PC-3 (cell line): ENCODE data around the gene PLA2G4A. TPM values are rescaled to one million over a fixed set of nuclear protein-coding genes. Genes with fewer than 3 reads are reported as not detected.
A peak's percentile ranks its signal among the peaks of the same experiment; 100 is the strongest.
"Not testable (repeated sequence)": the region's sequence is repeated elsewhere in the genome, so short reads cannot be mapped to it uniquely, and the experiment has no call there.

Experiments
- ATAC-seq: fragments of 200-7000 bp; cut with Tn5 transposase; 2 replicates; pipeline ENCODE4 v1.9.1; 2020; ENCODE audit warnings: mild to moderate bottlenecking, moderate library complexity
- BruUV-seq: library from RNA; stranded (reverse); fragments of 400-500 nt; replicated peaks from 2 replicates; lab custom pipeline; 2021; lab: Mats Ljungman, UMichigan
- CTCF ChIA-PET: fragments of 300-600 bp; sonication (Branson Sonifier 250); formaldehyde crosslinking; loops from one replicate; lab custom pipeline; 2022; ENCODE audit warnings: antibody characterized with exemption; lab: Charles Lee
- POLR2A ChIA-PET: fragments of 300-600 bp; sonication (Branson Sonifier 250); formaldehyde crosslinking; loops from one replicate; lab custom pipeline; 2022; ENCODE audit warnings: antibody characterized with exemption; ENCODE audit not compliant: unreplicated experiment; lab: Charles Lee
- DNase-seq: peaks from one replicate; pipeline ENCODE4 v3.0.0-alpha.2; 2015
- H2AFZ ChIP-seq: fragments of 300-600 bp; sonication (generic); 2 replicates; pipeline ENCODE4 v1.6.0; 2016; ENCODE audit warnings: antibody characterized with exemption, low read length
- H3F3A ChIP-seq: fragments of 300-600 bp; sonication (generic); one replicate; pipeline ENCODE4 v1.6.0; 2017; ENCODE audit warnings: antibody characterized with exemption, low read length, control low read depth, mild to moderate bottlenecking; ENCODE audit not compliant: unreplicated experiment
- H3K27ac ChIP-seq: fragments of 300-600 bp; sonication (generic); 2 replicates; pipeline ENCODE4 v1.5.1; 2016; ENCODE audit warnings: mild to moderate bottlenecking, low read length
- H3K27me3 ChIP-seq: fragments of 300-600 bp; sonication (generic); 2 replicates; pipeline ENCODE4 v1.6.1; 2016; ENCODE audit warnings: low read length, mixed read lengths
- H3K36me3 ChIP-seq: fragments of 300-600 bp; sonication (generic); 2 replicates; pipeline ENCODE4 v1.6.1; 2016; ENCODE audit warnings: low read depth, mixed run types, low read length, mixed read lengths
- H3K4me1 ChIP-seq: fragments of 300-600 bp; sonication (generic); 2 replicates; pipeline ENCODE4 v1.5.1; 2016; ENCODE audit warnings: low read length; ENCODE audit not compliant: insufficient read depth
- H3K4me2 ChIP-seq: fragments of 300-600 bp; sonication (generic); 2 replicates; pipeline ENCODE4 v1.6.0; 2016; ENCODE audit warnings: low read length
- H3K4me3 ChIP-seq: fragments of 300-600 bp; sonication (generic); 2 replicates; pipeline ENCODE4 v1.5.1; 2016; ENCODE audit warnings: mild to moderate bottlenecking, low read length, mixed read lengths
- H3K79me2 ChIP-seq: fragments of 300-600 bp; sonication (generic); 2 replicates; pipeline ENCODE4 v1.6.1; 2017; ENCODE audit warnings: low read length, mixed read lengths
- H3K9ac ChIP-seq: fragments of 300-600 bp; sonication (generic); 2 replicates; pipeline ENCODE4 v1.6.0; 2016; ENCODE audit warnings: mild to moderate bottlenecking, low read length
- H3K9me2 ChIP-seq: fragments of 300-600 bp; sonication (generic); replicated peaks from 2 replicates; pipeline ENCODE4 v1.6.1; 2016; ENCODE audit warnings: mixed run types, low read length, mixed read lengths
- H3K9me3 ChIP-seq: fragments of 300-600 bp; sonication (generic); 2 replicates; pipeline ENCODE4 v1.6.1; 2016; ENCODE audit warnings: low read length, mixed read lengths
- H4K20me1 ChIP-seq: fragments of 300-600 bp; sonication (generic); 2 replicates; pipeline ENCODE4 v1.6.1; 2016; ENCODE audit warnings: low read length, mixed read lengths
- EZH2 ChIP-seq: fragments of 300-600 bp; sonication (generic); IDR thresholded peaks from one replicate; pipeline ENCODE4 v1.6.1; 2017; ENCODE audit warnings: antibody characterized with exemption, mild to moderate bottlenecking, low read length; ENCODE audit not compliant: unreplicated experiment
- EZH2phosphoT487 ChIP-seq: fragments of 300-600 bp; sonication (generic); IDR thresholded peaks from 2 replicates; pipeline ENCODE4 v1.6.1; 2018; ENCODE audit warnings: mild to moderate bottlenecking, antibody characterized with exemption, low read length, borderline replicate concordance
- intact Hi-C: fragments of 100-400 bp; cut with micrococcal nuclease; formaldehyde crosslinking; loops from 2 replicates; pipeline ENCODE4 v1.9.0; 2023
- total RNA-seq: library from RNA; depleted of rRNA; stranded (reverse); fragments of >200 nt; gene quantifications from 2 replicates; pipeline ENCODE4 v1.2.3, GENCODE V29; 2014
- TF ChIP-seq, protein P1 (sequence below): fragments of 300-600 bp; sonication (generic); conservative IDR thresholded peaks from 2 replicates; pipeline ENCODE4 v1.5.1; 2017; ENCODE audit warnings: antibody characterized with exemption, low read depth, mild to moderate bottlenecking, low read length

Gene PLA2G4A
- total RNA-seq, 1 experiment from 2014 or later = 2.3 TPM

DNA sequence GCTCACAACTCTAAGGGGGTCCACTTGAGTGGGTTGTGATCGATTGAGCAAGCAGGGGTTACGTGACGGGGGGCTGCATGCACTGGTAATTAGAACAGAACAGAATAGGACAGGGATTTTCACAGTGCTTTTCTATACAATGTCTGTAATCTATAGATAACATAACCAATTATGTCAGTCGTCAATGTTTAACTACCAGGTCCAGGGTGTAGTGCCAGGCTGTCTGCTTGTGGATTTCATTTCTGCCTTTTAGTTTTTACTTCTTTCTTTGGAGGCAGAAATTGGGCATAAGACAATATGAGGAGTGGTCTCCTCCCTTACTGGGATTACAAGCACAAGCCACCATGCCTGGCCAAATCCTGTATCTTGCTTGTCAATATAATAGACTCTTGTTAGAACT, 94.1 kb downstream of the PLA2G4A start:
- H3K79me2 ChIP-seq, H3K9me3 ChIP-seq, H4K20me1 ChIP-seq, H2AFZ ChIP-seq, CTCF ChIA-PET, H3K9me2 ChIP-seq, H3K9ac ChIP-seq, intact Hi-C loops, H3K36me3 ChIP-seq, DNase-seq, H3K27ac ChIP-seq, H3K4me1 ChIP-seq, ATAC-seq, H3F3A ChIP-seq, BruUV-seq, H3K27me3 ChIP-seq, H3K4me2 ChIP-seq, POLR2A ChIA-PET, H3K4me3 ChIP-seq: not testable (repeated sequence)

DNA sequence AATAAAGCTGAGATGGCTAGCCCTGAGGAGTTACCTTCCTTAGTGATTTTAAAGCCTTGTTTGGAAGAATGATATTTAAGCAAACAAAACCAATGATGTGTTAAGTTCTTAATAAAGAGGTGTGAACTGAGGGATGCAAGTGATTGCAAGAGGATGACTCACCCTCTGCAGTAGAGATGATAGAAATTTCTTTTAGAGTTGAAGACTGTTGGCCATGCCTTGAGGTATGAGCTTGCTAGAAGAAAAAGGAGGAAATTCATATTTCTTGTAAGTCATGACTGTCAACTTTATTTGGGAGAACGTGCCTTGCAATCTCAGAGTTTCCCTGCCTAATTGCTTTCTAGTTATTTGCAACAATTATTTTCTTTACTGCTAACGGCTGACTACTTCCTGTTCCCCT, 94.7 kb downstream of the PLA2G4A start:
- TF ChIP-seq EZH2phosphoT487 (no peak), EZH2 (no peak)
- TF ChIP-seq, protein P1, sequence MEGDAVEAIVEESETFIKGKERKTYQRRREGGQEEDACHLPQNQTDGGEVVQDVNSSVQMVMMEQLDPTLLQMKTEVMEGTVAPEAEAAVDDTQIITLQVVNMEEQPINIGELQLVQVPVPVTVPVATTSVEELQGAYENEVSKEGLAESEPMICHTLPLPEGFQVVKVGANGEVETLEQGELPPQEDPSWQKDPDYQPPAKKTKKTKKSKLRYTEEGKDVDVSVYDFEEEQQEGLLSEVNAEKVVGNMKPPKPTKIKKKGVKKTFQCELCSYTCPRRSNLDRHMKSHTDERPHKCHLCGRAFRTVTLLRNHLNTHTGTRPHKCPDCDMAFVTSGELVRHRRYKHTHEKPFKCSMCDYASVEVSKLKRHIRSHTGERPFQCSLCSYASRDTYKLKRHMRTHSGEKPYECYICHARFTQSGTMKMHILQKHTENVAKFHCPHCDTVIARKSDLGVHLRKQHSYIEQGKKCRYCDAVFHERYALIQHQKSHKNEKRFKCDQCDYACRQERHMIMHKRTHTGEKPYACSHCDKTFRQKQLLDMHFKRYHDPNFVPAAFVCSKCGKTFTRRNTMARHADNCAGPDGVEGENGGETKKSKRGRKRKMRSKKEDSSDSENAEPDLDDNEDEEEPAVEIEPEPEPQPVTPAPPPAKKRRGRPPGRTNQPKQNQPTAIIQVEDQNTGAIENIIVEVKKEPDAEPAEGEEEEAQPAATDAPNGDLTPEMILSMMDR = no peak
- H3K79me2 ChIP-seq = no peaks in the 10 kb centered on the region
- ChIA-PET CTCF (no interaction called here), POLR2A (no interaction called here)
- H3K4me1 ChIP-seq = no peaks in the 10 kb centered on the region; the same call in 1 of the 2 replicates
- H3K9me2 ChIP-seq = no peaks in the 10 kb centered on the region
- H2AFZ ChIP-seq = no peak overlapping the region
- BruUV-seq = no TSS peak
- no peak overlapping the region for H3K27ac ChIP-seq
- no peaks in the 10 kb centered on the region for H3F3A ChIP-seq
- H3K9ac ChIP-seq = no peak overlapping the region
- H3K27me3 ChIP-seq = no peaks in the 10 kb centered on the region
- DNase-seq (no peak), ATAC-seq (no peak)
- H3K9me3 ChIP-seq = no peaks in the 10 kb centered on the region
- no peaks in the 10 kb centered on the region for H3K36me3 ChIP-seq
- H3K4me2 ChIP-seq = no peak overlapping the region
- no peak overlapping the region for H3K4me3 ChIP-seq
- intact Hi-C loops = no loop called here
- H4K20me1 ChIP-seq = no peaks in the 10 kb centered on the region

DNA sequence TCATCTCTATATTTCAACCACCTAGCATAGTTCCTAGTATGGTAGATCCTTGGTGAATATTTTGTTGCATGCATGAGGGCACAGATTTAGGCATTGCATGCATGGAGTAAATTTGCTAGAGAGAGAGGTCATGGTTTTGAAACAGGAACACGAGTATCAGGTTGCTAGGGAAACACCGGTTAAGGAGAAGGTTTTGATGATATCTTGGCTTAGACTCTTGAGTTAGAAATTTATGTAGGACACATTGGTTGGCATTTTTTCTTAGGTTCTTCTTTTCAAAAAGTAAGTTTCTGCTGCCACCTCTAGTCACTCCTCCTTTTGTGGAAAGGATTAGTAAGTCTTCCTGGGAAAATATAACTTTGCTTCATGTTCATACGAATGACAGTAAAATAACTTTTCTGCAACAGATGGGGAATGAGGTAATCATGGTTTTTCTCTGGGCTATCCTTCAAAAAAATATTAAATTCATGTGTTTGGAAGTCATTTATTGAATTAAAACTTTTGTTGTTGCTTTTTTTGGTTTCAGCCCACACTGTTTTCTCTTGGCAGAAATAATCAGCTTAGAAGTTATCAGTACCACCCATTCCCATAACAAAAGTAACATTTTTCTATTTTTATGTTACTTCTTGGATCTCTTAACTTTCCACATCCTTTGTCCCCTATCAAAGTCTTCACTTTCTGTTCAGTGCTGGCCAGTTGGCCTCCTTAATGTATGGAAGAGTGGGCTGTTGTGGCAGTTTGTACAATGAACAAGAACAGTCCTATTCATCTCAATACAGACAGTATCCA, 97.3 kb downstream of the PLA2G4A start:
- no peaks in the 10 kb centered on the region for H3K9me3 ChIP-seq
- DNase-seq (peak; percentile 22), ATAC-seq (peak; percentile 46; the same call in 1 of the 2 replicates)
- POLR2A ChIA-PET = no interaction called here
- peak overlapping the region; percentile 65 for H3K27ac ChIP-seq
- no peaks in the 10 kb centered on the region for H4K20me1 ChIP-seq
- no peaks in the 10 kb centered on the region for H3K79me2 ChIP-seq
- CTCF ChIA-PET = no interaction called here
- H3K9me2 ChIP-seq = no peaks in the 10 kb centered on the region
- no peak overlapping the region for H3K4me3 ChIP-seq
- H3F3A ChIP-seq = no peaks in the 10 kb centered on the region
- BruUV-seq = no TSS peak
- TF ChIP-seq, protein P1 = no peak
- no peaks in the 10 kb centered on the region for H3K36me3 ChIP-seq
- H3K27me3 ChIP-seq = no peaks in the 10 kb centered on the region
- H3K9ac ChIP-seq = peak overlapping the region; percentile 29; the same call in 1 of the 2 replicates
- H3K4me2 ChIP-seq = no peak overlapping the region
- intact Hi-C loops = no loop called here
- H2AFZ ChIP-seq = no peak overlapping the region
- no peaks in the 10 kb centered on the region; the same call in 1 of the 2 replicates for H3K4me1 ChIP-seq
